ENCODE measurements around the gene APOBEC4.

The APOBEC4 gene

DNA sequence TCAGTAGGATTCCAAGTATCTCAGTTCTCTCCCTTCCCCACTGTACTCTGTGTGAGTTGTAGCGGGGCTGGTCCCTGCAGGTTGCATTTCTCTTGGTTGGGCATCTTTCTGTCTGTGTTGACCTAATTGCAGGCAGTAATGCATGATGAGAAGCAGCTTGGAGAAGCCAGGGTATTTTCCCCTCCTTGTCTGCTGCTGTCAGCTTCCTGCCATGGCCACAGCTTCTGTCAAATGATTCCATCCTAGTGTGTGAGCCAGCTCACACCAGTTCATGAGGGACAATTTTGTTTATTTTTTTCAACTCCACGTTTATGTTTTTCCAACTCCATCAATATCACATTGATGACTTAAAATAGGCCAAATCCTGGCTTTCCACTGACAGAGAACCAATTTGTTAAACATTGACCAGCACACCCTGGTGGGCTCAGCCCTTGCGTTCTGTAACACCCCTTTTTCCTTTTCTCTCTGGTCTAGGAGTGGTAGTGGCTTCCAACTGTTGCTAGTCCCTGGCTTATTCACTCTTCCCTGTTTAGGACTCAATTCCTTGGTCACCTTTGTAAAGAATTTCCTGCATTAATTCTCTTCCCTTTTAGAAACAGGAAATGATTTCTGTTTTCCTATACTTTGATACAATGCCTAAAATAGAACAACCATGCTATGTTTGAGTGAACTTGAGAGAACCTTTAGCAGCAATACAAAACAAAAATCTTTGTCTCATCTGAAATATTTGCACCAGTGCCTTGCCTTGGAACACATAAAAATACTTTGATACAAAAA lies 44.9 kb upstream of the APOBEC4 start:
- TF ChIP-seq SPI1 (IDR thresholded peaks at IDR 0.05; ENCODE audit: borderline replicate concordance, low read depth) (no peak), POLR2AphosphoS5 (IDR thresholded peaks at IDR 0.05; ENCODE audit: low read depth) (no peak), GABPA (IDR thresholded peaks at IDR 0.05; ENCODE audit: low read depth) (no peak)
- TF ChIP-seq, protein P1, sequence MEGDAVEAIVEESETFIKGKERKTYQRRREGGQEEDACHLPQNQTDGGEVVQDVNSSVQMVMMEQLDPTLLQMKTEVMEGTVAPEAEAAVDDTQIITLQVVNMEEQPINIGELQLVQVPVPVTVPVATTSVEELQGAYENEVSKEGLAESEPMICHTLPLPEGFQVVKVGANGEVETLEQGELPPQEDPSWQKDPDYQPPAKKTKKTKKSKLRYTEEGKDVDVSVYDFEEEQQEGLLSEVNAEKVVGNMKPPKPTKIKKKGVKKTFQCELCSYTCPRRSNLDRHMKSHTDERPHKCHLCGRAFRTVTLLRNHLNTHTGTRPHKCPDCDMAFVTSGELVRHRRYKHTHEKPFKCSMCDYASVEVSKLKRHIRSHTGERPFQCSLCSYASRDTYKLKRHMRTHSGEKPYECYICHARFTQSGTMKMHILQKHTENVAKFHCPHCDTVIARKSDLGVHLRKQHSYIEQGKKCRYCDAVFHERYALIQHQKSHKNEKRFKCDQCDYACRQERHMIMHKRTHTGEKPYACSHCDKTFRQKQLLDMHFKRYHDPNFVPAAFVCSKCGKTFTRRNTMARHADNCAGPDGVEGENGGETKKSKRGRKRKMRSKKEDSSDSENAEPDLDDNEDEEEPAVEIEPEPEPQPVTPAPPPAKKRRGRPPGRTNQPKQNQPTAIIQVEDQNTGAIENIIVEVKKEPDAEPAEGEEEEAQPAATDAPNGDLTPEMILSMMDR (IDR thresholded peaks at IDR 0.05; ENCODE audit: insufficient read depth, low read length): no peak
- TF ChIP-seq, protein P2, sequence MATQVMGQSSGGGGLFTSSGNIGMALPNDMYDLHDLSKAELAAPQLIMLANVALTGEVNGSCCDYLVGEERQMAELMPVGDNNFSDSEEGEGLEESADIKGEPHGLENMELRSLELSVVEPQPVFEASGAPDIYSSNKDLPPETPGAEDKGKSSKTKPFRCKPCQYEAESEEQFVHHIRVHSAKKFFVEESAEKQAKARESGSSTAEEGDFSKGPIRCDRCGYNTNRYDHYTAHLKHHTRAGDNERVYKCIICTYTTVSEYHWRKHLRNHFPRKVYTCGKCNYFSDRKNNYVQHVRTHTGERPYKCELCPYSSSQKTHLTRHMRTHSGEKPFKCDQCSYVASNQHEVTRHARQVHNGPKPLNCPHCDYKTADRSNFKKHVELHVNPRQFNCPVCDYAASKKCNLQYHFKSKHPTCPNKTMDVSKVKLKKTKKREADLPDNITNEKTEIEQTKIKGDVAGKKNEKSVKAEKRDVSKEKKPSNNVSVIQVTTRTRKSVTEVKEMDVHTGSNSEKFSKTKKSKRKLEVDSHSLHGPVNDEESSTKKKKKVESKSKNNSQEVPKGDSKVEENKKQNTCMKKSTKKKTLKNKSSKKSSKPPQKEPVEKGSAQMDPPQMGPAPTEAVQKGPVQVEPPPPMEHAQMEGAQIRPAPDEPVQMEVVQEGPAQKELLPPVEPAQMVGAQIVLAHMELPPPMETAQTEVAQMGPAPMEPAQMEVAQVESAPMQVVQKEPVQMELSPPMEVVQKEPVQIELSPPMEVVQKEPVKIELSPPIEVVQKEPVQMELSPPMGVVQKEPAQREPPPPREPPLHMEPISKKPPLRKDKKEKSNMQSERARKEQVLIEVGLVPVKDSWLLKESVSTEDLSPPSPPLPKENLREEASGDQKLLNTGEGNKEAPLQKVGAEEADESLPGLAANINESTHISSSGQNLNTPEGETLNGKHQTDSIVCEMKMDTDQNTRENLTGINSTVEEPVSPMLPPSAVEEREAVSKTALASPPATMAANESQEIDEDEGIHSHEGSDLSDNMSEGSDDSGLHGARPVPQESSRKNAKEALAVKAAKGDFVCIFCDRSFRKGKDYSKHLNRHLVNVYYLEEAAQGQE (IDR thresholded peaks at IDR 0.05; ENCODE audit: insufficient replicate concordance, low read depth): no peak
- no peak overlapping the region for H3K4me3 ChIP-seq (replicated peaks; ENCODE audit: insufficient read depth, low read length)
- DNase-seq (ENCODE audit: low read depth in 1 of 2, low spot score in 1 of 2): no peak
- no peak overlapping the region for H3K27ac ChIP-seq (replicated peaks)
- H3K27me3 ChIP-seq (ENCODE audit: insufficient read depth, poor library complexity, severe bottlenecking): no peaks in the 10 kb centered on the region

- peak in 1 of 2 experiments; percentile 28 for DNase-seq (ENCODE audit: low read depth in 1 of 2, low spot score in 1 of 2)
- TF ChIP-seq, protein P2 (IDR thresholded peaks at IDR 0.05; ENCODE audit: insufficient replicate concordance, low read depth): no peak
- TF ChIP-seq, protein P1 (IDR thresholded peaks at IDR 0.05; ENCODE audit: insufficient read depth, low read length): no peak
- Histone ChIP-seq H3K27ac (replicated peaks) (no peak overlapping the region), H3K4me3 (replicated peaks; ENCODE audit: insufficient read depth, low read length) (no peak overlapping the region), H3K27me3 (ENCODE audit: insufficient read depth, poor library complexity, severe bottlenecking) (no peaks in the 10 kb centered on the region)
Measured at GRCh38 chr1:183696981-183697380, 43.9 kb upstream of the APOBEC4 start.

DNA sequence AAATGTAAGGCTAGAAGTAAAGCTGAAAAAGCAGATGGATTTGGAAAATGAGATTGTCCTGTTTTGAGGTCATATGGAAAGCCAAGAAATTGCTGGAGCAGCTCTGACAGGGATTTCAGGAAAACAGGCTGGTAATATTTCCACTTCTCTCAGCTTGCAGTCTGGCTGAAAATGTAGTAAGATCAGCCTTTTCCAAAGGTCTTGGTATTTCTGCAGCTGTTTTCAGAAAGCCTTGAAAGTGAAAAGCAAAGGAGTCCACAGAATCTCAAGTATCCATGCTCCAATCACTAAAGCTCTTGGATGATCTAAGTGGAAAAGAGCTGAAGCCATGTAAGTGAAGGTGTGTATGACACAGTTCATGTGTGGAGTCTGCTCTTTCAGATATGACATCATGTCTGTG lies 41.6 kb upstream of the APOBEC4 start:
- Histone ChIP-seq H3K27ac (replicated peaks) (no peak overlapping the region), H3K4me3 (replicated peaks; ENCODE audit: insufficient read depth, low read length) (no peak overlapping the region), H3K27me3 (ENCODE audit: insufficient read depth, poor library complexity, severe bottlenecking) (no peaks in the 10 kb centered on the region)
- TF ChIP-seq POLR2AphosphoS5 (IDR thresholded peaks at IDR 0.05; ENCODE audit: low read depth): no peak
- TF ChIP-seq, protein P2 (IDR thresholded peaks at IDR 0.05; ENCODE audit: insufficient replicate concordance, low read depth): no peak
- no peak for TF ChIP-seq GABPA (IDR thresholded peaks at IDR 0.05; ENCODE audit: low read depth)
- TF ChIP-seq, protein P1 (IDR thresholded peaks at IDR 0.05; ENCODE audit: insufficient read depth, low read length): no peak
- no peak for TF ChIP-seq SPI1 (IDR thresholded peaks at IDR 0.05; ENCODE audit: borderline replicate concordance, low read depth)
- no peak for DNase-seq (ENCODE audit: low read depth in 1 of 2, low spot score in 1 of 2)
